ENCODE results near the gene ATP11C. TPM values are rescaled to one million over a fixed set of nuclear protein-coding genes. Genes with fewer than 3 reads are reported as not detected.

Gene ATP11C
- total RNA-seq, 5 donors from 2014 or later (not counting 1 experiment from before 2014, with no cell fraction given) = 18.4 to 27.1 (median 23.1) TPM

DNA sequence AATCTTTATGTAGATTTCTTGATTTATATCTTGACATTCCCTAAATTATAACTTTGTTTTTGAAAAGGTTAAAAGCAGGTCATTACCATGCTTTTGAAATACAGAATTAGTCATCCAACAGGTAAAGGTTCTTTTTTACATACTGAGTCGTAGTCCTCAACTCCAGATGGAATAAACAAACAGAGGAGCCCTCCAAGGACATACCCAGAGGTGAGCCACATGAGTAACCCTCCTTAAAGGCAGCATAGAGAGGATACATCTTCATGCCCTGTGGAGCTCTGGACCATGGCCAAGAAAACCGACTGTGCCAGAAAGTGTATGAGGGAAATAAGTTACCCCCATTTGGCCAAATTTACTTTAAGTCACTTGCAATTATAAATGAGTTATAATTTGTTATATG is 129.6 kb downstream of the ATP11C start:
- CTCF ChIA-PET = no interaction called here
- Mint-ChIP-seq H3K4me3 (no peak overlapping the region), H3K4me1 (peaks cover 0 to 7% (median 0%) of the 10 kb centered on the region in 3 donors), H3K9me3 (no peaks in the 10 kb centered on the region), H3K27me3 (peaks cover 0 to 10% of the 10 kb centered on the region in 2 donors), H3K27ac (no peak overlapping the region), H3K36me3 (peaks cover 47% of the 10 kb centered on the region)
- Histone ChIP-seq H3K4me3 (ENCODE audit: control insufficient read depth in 1 of 2, extremely low read depth in 1 of 2, low read length in 1 of 2) (no peak overlapping the region), H3K27ac (ENCODE audit: low read length) (no peak overlapping the region), H3K9me3 (no peaks in the 10 kb centered on the region), H3K4me1 (ENCODE audit: control insufficient read depth in 1 of 2, extremely low read depth in 1 of 2, insufficient read depth in 2 of 2, low read length in 2 of 2) (no peaks in the 10 kb centered on the region), H3K27me3 (replicated peaks in 1 of 2; ENCODE audit: control insufficient read depth in 2 of 2, extremely low read depth in 1 of 2, insufficient read depth in 2 of 2, low read length in 1 of 2) (no peaks in the 10 kb centered on the region), H3K36me3 (ENCODE audit: control insufficient read depth in 2 of 2, extremely low read depth in 1 of 2, insufficient read depth in 1 of 2, low read length in 1 of 2) (peaks cover 0 to 18% of the 10 kb centered on the region in 2 donors)
- no peak for ATAC-seq (replicated peaks in 1 of 4)
- no peak for DNase-seq
- WGBS (ENCODE audit: insufficient coverage) = no CpG with 5 or more reads among the region's 2 CpGs
- POLR2A ChIA-PET = no interaction called here

DNA sequence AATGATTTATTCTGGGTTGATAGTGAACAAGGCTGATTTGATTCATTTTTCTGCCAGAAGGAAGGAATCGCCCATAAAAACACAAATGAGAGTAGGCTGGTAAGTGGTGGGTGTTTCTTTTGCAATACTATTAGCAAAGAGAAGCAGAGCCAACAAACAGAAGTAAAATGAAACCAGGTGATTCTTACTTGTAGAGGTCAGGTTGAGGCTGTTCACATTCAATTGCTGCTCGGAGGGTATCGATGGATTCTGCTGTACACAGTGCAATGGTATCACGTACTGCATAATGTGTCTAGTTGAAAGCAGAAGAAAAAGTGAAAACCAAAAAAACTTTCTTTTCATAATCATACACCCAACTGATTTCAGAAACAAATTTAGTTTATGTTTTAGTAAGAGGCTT is 130.8 kb downstream of the ATP11C start:
- no peaks in the 10 kb centered on the region for H3K27me3 ChIP-seq (replicated peaks in 1 of 2; ENCODE audit: control insufficient read depth in 2 of 2, extremely low read depth in 1 of 2, insufficient read depth in 2 of 2, low read length in 1 of 2)
- no peak overlapping the region for H3K4me3 Mint-ChIP-seq
- H3K4me3 ChIP-seq (ENCODE audit: control insufficient read depth in 1 of 2, extremely low read depth in 1 of 2, low read length in 1 of 2) = no peak overlapping the region
- H3K9me3 ChIP-seq = no peaks in the 10 kb centered on the region
- no peaks in the 10 kb centered on the region for H3K4me1 ChIP-seq (ENCODE audit: control insufficient read depth in 1 of 2, extremely low read depth in 1 of 2, insufficient read depth in 2 of 2, low read length in 2 of 2)
- WGBS (ENCODE audit: insufficient coverage) = no CpG with 5 or more reads among the region's 4 CpGs
- H3K9me3 Mint-ChIP-seq = no peaks in the 10 kb centered on the region
- H3K27ac Mint-ChIP-seq = no peak overlapping the region
- peaks cover 44% of the 10 kb centered on the region for H3K36me3 Mint-ChIP-seq
- peaks cover 0 to 23% of the 10 kb centered on the region in 2 donors for H3K36me3 ChIP-seq (ENCODE audit: control insufficient read depth in 2 of 2, extremely low read depth in 1 of 2, insufficient read depth in 1 of 2, low read length in 1 of 2)
- no peak overlapping the region for H3K27ac ChIP-seq (ENCODE audit: low read length)
- CTCF ChIA-PET = no interaction called here
- H3K27me3 Mint-ChIP-seq = peaks cover 0 to 10% of the 10 kb centered on the region in 2 donors
- POLR2A ChIA-PET = no interaction called here
- ATAC-seq (replicated peaks in 1 of 4) = no peak
- no peak for DNase-seq
- peaks cover 0 to 7% (median 0%) of the 10 kb centered on the region in 3 donors for H3K4me1 Mint-ChIP-seq

DNA sequence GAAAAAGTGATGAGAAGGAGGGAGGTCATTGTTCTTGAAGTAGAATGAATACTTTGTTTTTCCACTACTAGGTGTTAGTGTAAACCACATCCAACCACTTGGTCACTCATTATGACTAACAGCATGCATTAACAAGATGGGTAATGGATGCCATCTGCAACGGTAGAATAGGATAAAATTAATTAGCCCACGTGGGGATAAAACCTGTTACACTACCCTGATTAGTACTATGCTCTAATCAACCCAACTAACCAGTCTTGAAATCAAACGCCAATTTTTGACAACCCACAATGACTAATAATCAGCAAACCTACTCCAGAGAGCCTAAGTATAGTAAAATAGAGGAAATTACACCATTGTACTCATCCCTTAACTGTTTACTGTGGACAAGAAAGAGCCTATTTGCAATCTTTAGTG is 131.4 kb downstream of the ATP11C start:
- no peaks in the 10 kb centered on the region for H3K9me3 ChIP-seq
- H3K27ac Mint-ChIP-seq = no peak overlapping the region
- peaks cover 0 to 23% of the 10 kb centered on the region in 2 donors for H3K36me3 ChIP-seq (ENCODE audit: control insufficient read depth in 2 of 2, extremely low read depth in 1 of 2, insufficient read depth in 1 of 2, low read length in 1 of 2)
- no peaks in the 10 kb centered on the region for H3K4me1 ChIP-seq (ENCODE audit: control insufficient read depth in 1 of 2, extremely low read depth in 1 of 2, insufficient read depth in 2 of 2, low read length in 2 of 2)
- H3K9me3 Mint-ChIP-seq = no peaks in the 10 kb centered on the region
- no peak for ATAC-seq (replicated peaks in 1 of 4)
- H3K27ac ChIP-seq (ENCODE audit: low read length) = no peak overlapping the region
- ChIA-PET POLR2A (no interaction called here), CTCF (no interaction called here)
- peaks cover 0 to 10% of the 10 kb centered on the region in 2 donors for H3K27me3 Mint-ChIP-seq
- H3K4me3 Mint-ChIP-seq = no peak overlapping the region
- no peak for DNase-seq
- peaks cover 0 to 7% (median 0%) of the 10 kb centered on the region in 3 donors for H3K4me1 Mint-ChIP-seq
- H3K4me3 ChIP-seq (ENCODE audit: control insufficient read depth in 1 of 2, extremely low read depth in 1 of 2, low read length in 1 of 2) = no peak overlapping the region
- H3K36me3 Mint-ChIP-seq = peaks cover 40% of the 10 kb centered on the region
- no peaks in the 10 kb centered on the region for H3K27me3 ChIP-seq (replicated peaks in 1 of 2; ENCODE audit: control insufficient read depth in 2 of 2, extremely low read depth in 1 of 2, insufficient read depth in 2 of 2, low read length in 1 of 2)
- no CpG with 5 or more reads among the region's 3 CpGs for WGBS (ENCODE audit: insufficient coverage)

DNA sequence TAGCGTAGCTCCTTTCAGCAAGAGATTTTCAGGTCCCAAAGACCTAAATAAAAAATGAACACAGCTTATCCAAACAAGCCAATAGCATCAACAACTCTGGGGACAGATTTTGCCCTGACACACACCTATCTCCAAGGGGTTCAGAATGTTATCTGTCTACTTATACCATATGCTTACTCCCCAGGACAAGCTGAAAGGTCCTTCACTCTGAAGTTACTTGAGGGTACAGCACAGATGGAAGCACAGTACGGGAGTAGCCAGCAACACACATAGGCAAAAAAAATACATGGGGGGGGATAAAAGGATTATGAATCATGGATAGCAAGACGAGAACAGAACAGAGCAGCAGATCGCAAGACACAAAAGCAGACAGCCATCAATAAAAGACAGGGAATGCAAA is 134.2 kb downstream of the ATP11C start:
- Histone ChIP-seq H3K4me3 (ENCODE audit: control insufficient read depth in 1 of 2, extremely low read depth in 1 of 2, low read length in 1 of 2) (no peak overlapping the region), H3K27me3 (replicated peaks in 1 of 2; ENCODE audit: control insufficient read depth in 2 of 2, extremely low read depth in 1 of 2, insufficient read depth in 2 of 2, low read length in 1 of 2) (no peaks in the 10 kb centered on the region), H3K4me1 (ENCODE audit: control insufficient read depth in 1 of 2, extremely low read depth in 1 of 2, insufficient read depth in 2 of 2, low read length in 2 of 2) (no peaks in the 10 kb centered on the region), H3K36me3 (ENCODE audit: control insufficient read depth in 2 of 2, extremely low read depth in 1 of 2, insufficient read depth in 1 of 2, low read length in 1 of 2) (peaks cover 0 to 20% of the 10 kb centered on the region in 2 donors), H3K9me3 (no peaks in the 10 kb centered on the region), H3K27ac (ENCODE audit: low read length) (no peak overlapping the region)
- peaks cover 0 to 6% of the 10 kb centered on the region in 2 donors for H3K27me3 Mint-ChIP-seq
- POLR2A ChIA-PET = no interaction called here
- CTCF ChIA-PET = no interaction called here
- H3K4me1 Mint-ChIP-seq = peaks cover 0 to 6% (median 1%) of the 10 kb centered on the region in 3 donors
- no peak overlapping the region for H3K4me3 Mint-ChIP-seq
- H3K36me3 Mint-ChIP-seq = peaks cover 45% of the 10 kb centered on the region
- WGBS (ENCODE audit: insufficient coverage) = no CpG with 5 or more reads among the region's 4 CpGs
- no peak for DNase-seq
- no peak overlapping the region for H3K27ac Mint-ChIP-seq
- H3K9me3 Mint-ChIP-seq = no peaks in the 10 kb centered on the region
- ATAC-seq (replicated peaks in 1 of 4) = no peak

DNA sequence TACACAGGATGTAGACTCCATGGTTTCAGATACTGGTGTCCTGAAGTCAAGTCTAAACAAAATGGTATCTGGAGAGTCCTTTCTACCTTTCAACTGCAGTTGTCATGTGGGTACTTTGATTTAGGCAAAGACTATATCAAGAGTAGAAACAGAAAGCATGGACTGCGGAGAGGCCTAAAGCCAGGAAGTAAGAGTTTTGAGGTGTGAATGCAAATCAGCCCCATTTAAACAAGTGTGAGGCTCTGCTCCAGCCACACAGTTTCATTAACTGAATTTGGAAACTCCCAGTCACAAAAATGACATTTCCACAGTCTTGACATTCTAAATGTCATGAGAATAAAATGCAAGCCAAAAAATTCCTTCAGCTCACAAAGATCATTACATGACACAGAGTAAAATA is 137.7 kb downstream of the ATP11C start:
- no CpG with 5 or more reads among the region's 1 CpG for WGBS (ENCODE audit: insufficient coverage)
- ChIA-PET POLR2A (interaction anchor here in 1 of 2 donors (0.6 kb wide), 1 partner anchor 15 kb away, joined by 3 read pairs; no protein-coding TSS in a partner anchor), CTCF (no interaction called here)
- Histone ChIP-seq H3K9me3 (no peaks in the 10 kb centered on the region), H3K36me3 (ENCODE audit: control insufficient read depth in 2 of 2, extremely low read depth in 1 of 2, insufficient read depth in 1 of 2, low read length in 1 of 2) (peaks cover 0 to 9% of the 10 kb centered on the region in 2 donors), H3K27me3 (replicated peaks in 1 of 2; ENCODE audit: control insufficient read depth in 2 of 2, extremely low read depth in 1 of 2, insufficient read depth in 2 of 2, low read length in 1 of 2) (no peaks in the 10 kb centered on the region), H3K4me1 (ENCODE audit: control insufficient read depth in 1 of 2, extremely low read depth in 1 of 2, insufficient read depth in 2 of 2, low read length in 2 of 2) (no peaks in the 10 kb centered on the region), H3K27ac (ENCODE audit: low read length) (no peak overlapping the region), H3K4me3 (ENCODE audit: control insufficient read depth in 1 of 2, extremely low read depth in 1 of 2, low read length in 1 of 2) (no peak overlapping the region)
- H3K4me3 Mint-ChIP-seq = no peak overlapping the region
- H3K36me3 Mint-ChIP-seq = peaks cover 34% of the 10 kb centered on the region
- H3K9me3 Mint-ChIP-seq = no peaks in the 10 kb centered on the region
- no peaks in the 10 kb centered on the region for H3K27me3 Mint-ChIP-seq
- DNase-seq (peak in 1 of 35 experiments; percentile 8), ATAC-seq (replicated peaks in 1 of 4) (no peak)
- peaks cover 0 to 6% (median 1%) of the 10 kb centered on the region in 3 donors for H3K4me1 Mint-ChIP-seq
- H3K27ac Mint-ChIP-seq = no peak overlapping the region

DNA sequence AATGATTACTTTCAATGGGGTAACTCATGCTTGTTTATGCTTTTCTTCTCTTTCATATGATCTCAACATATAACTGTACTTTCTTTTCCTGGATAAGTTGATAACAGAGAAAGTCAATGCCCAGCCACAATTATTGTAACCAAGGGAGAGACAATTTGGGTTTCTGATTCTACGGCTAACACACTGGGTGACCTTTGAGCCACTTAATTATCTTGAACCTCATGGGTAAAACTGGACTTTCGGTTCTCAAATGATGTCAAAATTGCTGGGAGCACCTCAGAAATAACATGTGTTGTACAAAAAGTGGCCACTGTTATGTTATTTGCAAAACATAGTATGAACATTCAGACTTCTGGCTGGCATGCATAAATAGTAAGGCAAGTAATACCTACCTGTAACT is 145.3 kb downstream of the ATP11C start:
- H3K27me3 Mint-ChIP-seq = peaks cover 0 to 6% of the 10 kb centered on the region in 2 donors
- H3K27ac Mint-ChIP-seq = no peak overlapping the region
- no peak overlapping the region for H3K4me3 Mint-ChIP-seq
- Histone ChIP-seq H3K9me3 (no peaks in the 10 kb centered on the region), H3K36me3 (ENCODE audit: control insufficient read depth in 2 of 2, extremely low read depth in 1 of 2, insufficient read depth in 1 of 2, low read length in 1 of 2) (peaks cover 0 to 15% of the 10 kb centered on the region in 2 donors), H3K27ac (ENCODE audit: low read length) (no peak overlapping the region), H3K4me1 (ENCODE audit: control insufficient read depth in 1 of 2, extremely low read depth in 1 of 2, insufficient read depth in 2 of 2, low read length in 2 of 2) (no peaks in the 10 kb centered on the region), H3K4me3 (ENCODE audit: control insufficient read depth in 1 of 2, extremely low read depth in 1 of 2, low read length in 1 of 2) (no peak overlapping the region), H3K27me3 (replicated peaks in 1 of 2; ENCODE audit: control insufficient read depth in 2 of 2, extremely low read depth in 1 of 2, insufficient read depth in 2 of 2, low read length in 1 of 2) (no peaks in the 10 kb centered on the region)
- ChIA-PET POLR2A (no interaction called here), CTCF (interaction anchor here in 1 of 2 donors (1.0 kb wide), 1 partner anchor 10 kb away, joined by 3 read pairs; no protein-coding TSS in a partner anchor)
- H3K36me3 Mint-ChIP-seq = peaks cover 30% of the 10 kb centered on the region
- H3K4me1 Mint-ChIP-seq = no peaks in the 10 kb centered on the region
- 100% methylated on average over 1 of the region's 2 CpGs for WGBS (ENCODE audit: insufficient coverage)
- no peak for ATAC-seq (replicated peaks in 1 of 4)
- H3K9me3 Mint-ChIP-seq = no peaks in the 10 kb centered on the region
- no peak for DNase-seq

DNA sequence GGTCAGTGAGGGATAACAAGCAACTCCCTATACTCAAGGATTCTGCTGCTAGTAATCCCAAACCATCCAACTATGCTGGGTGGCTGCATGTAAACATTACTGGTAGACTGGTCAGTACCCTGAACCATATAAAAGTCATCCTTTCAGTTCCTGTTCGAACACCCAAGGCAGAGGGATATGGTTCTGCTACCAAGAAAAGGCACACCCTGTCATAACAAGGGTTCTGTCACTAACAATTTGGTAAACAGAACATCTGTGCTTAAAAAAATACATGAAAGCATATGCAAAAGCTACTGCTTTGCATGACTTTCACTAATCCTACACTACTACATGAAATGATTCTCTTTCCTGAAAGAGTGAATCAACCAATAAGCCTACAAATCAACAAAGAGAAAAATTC is 148.0 kb downstream of the ATP11C start:
- ChIA-PET POLR2A (no interaction called here), CTCF (no interaction called here)
- H3K27me3 Mint-ChIP-seq = peaks cover 0 to 7% of the 10 kb centered on the region in 2 donors
- no peak for ATAC-seq (replicated peaks in 1 of 4)
- Histone ChIP-seq H3K4me1 (ENCODE audit: control insufficient read depth in 1 of 2, extremely low read depth in 1 of 2, insufficient read depth in 2 of 2, low read length in 2 of 2) (no peaks in the 10 kb centered on the region), H3K27me3 (replicated peaks in 1 of 2; ENCODE audit: control insufficient read depth in 2 of 2, extremely low read depth in 1 of 2, insufficient read depth in 2 of 2, low read length in 1 of 2) (no peaks in the 10 kb centered on the region), H3K36me3 (ENCODE audit: control insufficient read depth in 2 of 2, extremely low read depth in 1 of 2, insufficient read depth in 1 of 2, low read length in 1 of 2) (peaks cover 0 to 15% of the 10 kb centered on the region in 2 donors), H3K4me3 (ENCODE audit: control insufficient read depth in 1 of 2, extremely low read depth in 1 of 2, low read length in 1 of 2) (no peak overlapping the region), H3K9me3 (no peaks in the 10 kb centered on the region), H3K27ac (ENCODE audit: low read length) (no peak overlapping the region)
- H3K9me3 Mint-ChIP-seq = no peaks in the 10 kb centered on the region
- peaks cover 39% of the 10 kb centered on the region for H3K36me3 Mint-ChIP-seq
- DNase-seq = no peak
- no peaks in the 10 kb centered on the region for H3K4me1 Mint-ChIP-seq
- no peak overlapping the region for H3K27ac Mint-ChIP-seq
- H3K4me3 Mint-ChIP-seq = no peak overlapping the region
- WGBS (ENCODE audit: insufficient coverage) = 80% methylated on average over 1 of the region's 1 CpG

Measured in T-cell (primary cell).